ENCODE measurements around the gene NPR1.

Gene NPR1

GRCh38 chr1:153658400-153659174 is 19.9 kb upstream of the NPR1 start, which contains the start of gene SNAPIN (continued):
- TF ChIP-seq HIC1 (tag by site-specific recombination; IDR thresholded peaks at IDR 0.05) (no peak), ZFP3 (tag by site-specific recombination; IDR thresholded peaks at IDR 0.05; ENCODE audit: low read depth) (no peak), ZNF704 (tag by site-specific recombination; IDR thresholded peaks at IDR 0.05) (no peak), ZNF621 (tag by site-specific recombination; IDR thresholded peaks at IDR 0.05) (no peak), ZNF560 (tag by site-specific recombination; IDR thresholded peaks at IDR 0.05; ENCODE audit: borderline replicate concordance) (no peak), ZNF629 (tag by site-specific recombination; IDR thresholded peaks at IDR 0.05) (peak; percentile 62), YY1 (tag by site-specific recombination; IDR thresholded peaks at IDR 0.05) (peak; percentile 84), ZBTB26 (tag by site-specific recombination; optimal IDR thresholded peaks at IDR 0.05) (peak; percentile 77), ZNF558 (tag by site-specific recombination; IDR thresholded peaks at IDR 0.05) (no peak), ZNF280C (tag by site-specific recombination; IDR thresholded peaks at IDR 0.05) (no peak), SETDB1 (IDR thresholded peaks at IDR 0.05; ENCODE audit: insufficient read length, low read length) (no peak), PRDM2 (tag by site-specific recombination; IDR thresholded peaks at IDR 0.05; ENCODE audit: borderline replicate concordance) (no peak), ZNF202 (tag by site-specific recombination; IDR thresholded peaks at IDR 0.05; ENCODE audit: borderline replicate concordance) (no peak), HOXD13 (CRISPR knock-in tag; IDR thresholded peaks at IDR 0.05; ENCODE audit: borderline replicate concordance) (no peak), SP3 (tag by site-specific recombination; IDR thresholded peaks at IDR 0.05) (peak; percentile 93), GLI4 (tag by site-specific recombination; IDR thresholded peaks at IDR 0.05) (no peak), PRDM6 (tag by site-specific recombination; IDR thresholded peaks at IDR 0.05) (no peak), ZNF121 (tag by site-specific recombination; IDR thresholded peaks at IDR 0.05) (no peak), ZNF280D (tag by site-specific recombination; IDR thresholded peaks at IDR 0.05) (no peak), ZXDB (tag by site-specific recombination; IDR thresholded peaks at IDR 0.05) (peak; percentile 84), BCL11A (tag by site-specific recombination; IDR thresholded peaks at IDR 0.05; ENCODE audit: low read depth) (no peak)

All from HEK293 (cell line).